ENCODE results near the gene DOHH. TPM values are rescaled to one million over a fixed set of nuclear protein-coding genes. Genes with fewer than 3 reads are reported as not detected.

Gene DOHH
- total RNA-seq, 1 experiment from 2014 or later: 51.4 TPM

GRCh38 chr19:3492131-3492839 is 8.2 kb downstream of the DOHH start:
- ChIA-PET POLR2A (ENCODE audit: unreplicated experiment) (no interaction called here), CTCF (no interaction called here)
- Histone ChIP-seq H3K27me3 (ENCODE audit: low read length) (no peaks in the 10 kb centered on the region), H4K20me1 (ENCODE audit: low read length) (no peaks in the 10 kb centered on the region), H3K4me1 (ENCODE audit: insufficient read depth, low read length) (no peaks in the 10 kb centered on the region), H3F3A (ENCODE audit: low read length, unreplicated experiment) (no peaks in the 10 kb centered on the region), H2AFZ (ENCODE audit: low read length) (no peak overlapping the region), H3K9me2 (replicated peaks; ENCODE audit: low read length) (no peaks in the 10 kb centered on the region), H3K9me3 (ENCODE audit: low read length) (no peaks in the 10 kb centered on the region), H3K79me2 (ENCODE audit: low read length) (0 out of 2 replicates have a peak, but pooled peaks cover 2% of the 10 kb centered on the region), H3K4me2 (ENCODE audit: low read length) (no peak overlapping the region), H3K4me3 (ENCODE audit: low read length) (no peak overlapping the region), H3K27ac (ENCODE audit: low read length) (no peak overlapping the region), H3K9ac (ENCODE audit: low read length) (no peak overlapping the region), H3K36me3 (ENCODE audit: low read depth, low read length) (no peaks in the 10 kb centered on the region; the same call in 1 of the 2 replicates)
- no TSS peak for BruUV-seq (replicated peaks)
- DNase-seq (no peak), ATAC-seq (no peak)
- TF ChIP-seq CTCF (conservative IDR thresholded peaks at IDR 0.05; ENCODE audit: low read depth, low read length): no peak
- TF ChIP-seq EZH2 (IDR thresholded peaks at IDR 0.05; ENCODE audit: low read length, unreplicated experiment): no peak
- no peak for TF ChIP-seq EZH2phosphoT487 (IDR thresholded peaks at IDR 0.05; ENCODE audit: borderline replicate concordance, low read length)
- intact Hi-C loops (cut with micrococcal nuclease): no loop called here

- no peaks in the 10 kb centered on the region for H3K9me3 ChIP-seq (ENCODE audit: low read length)
- H4K20me1 ChIP-seq (ENCODE audit: low read length): no peaks in the 10 kb centered on the region
- ChIA-PET CTCF (no interaction called here), POLR2A (ENCODE audit: unreplicated experiment) (no interaction called here)
- no peaks in the 10 kb centered on the region for H3K4me1 ChIP-seq (ENCODE audit: insufficient read depth, low read length)
- DNase-seq: no peak
- no peak overlapping the region for H2AFZ ChIP-seq (ENCODE audit: low read length)
- H3K27me3 ChIP-seq (ENCODE audit: low read length): no peaks in the 10 kb centered on the region
- no peaks in the 10 kb centered on the region for H3K9me2 ChIP-seq (replicated peaks; ENCODE audit: low read length)
- TF ChIP-seq EZH2 (IDR thresholded peaks at IDR 0.05; ENCODE audit: low read length, unreplicated experiment) (no peak), EZH2phosphoT487 (IDR thresholded peaks at IDR 0.05; ENCODE audit: borderline replicate concordance, low read length) (no peak), CTCF (conservative IDR thresholded peaks at IDR 0.05; ENCODE audit: low read depth, low read length) (no peak)
- no peak overlapping the region for H3K9ac ChIP-seq (ENCODE audit: low read length)
- no peaks in the 10 kb centered on the region; the same call in 1 of the 2 replicates for H3K36me3 ChIP-seq (ENCODE audit: low read depth, low read length)
- H3K27ac ChIP-seq (ENCODE audit: low read length): no peak overlapping the region
- H3K4me2 ChIP-seq (ENCODE audit: low read length): no peak overlapping the region
- H3K4me3 ChIP-seq (ENCODE audit: low read length): no peak overlapping the region
- no peaks in the 10 kb centered on the region for H3F3A ChIP-seq (ENCODE audit: low read length, unreplicated experiment)
- H3K79me2 ChIP-seq (ENCODE audit: low read length): no peaks in the 10 kb centered on the region
- ATAC-seq: no peak
- BruUV-seq (replicated peaks): no TSS peak
- intact Hi-C loops (cut with micrococcal nuclease): no loop called here
Observed at GRCh38 chr19:3491396-3492119, 8.9 kb downstream of the DOHH start.

- H4K20me1 ChIP-seq (ENCODE audit: low read length): no peaks in the 10 kb centered on the region
- no peaks in the 10 kb centered on the region for H3K36me3 ChIP-seq (ENCODE audit: low read depth, low read length)
- TF ChIP-seq EZH2phosphoT487 (IDR thresholded peaks at IDR 0.05; ENCODE audit: borderline replicate concordance, low read length): no peak
- TF ChIP-seq CTCF (conservative IDR thresholded peaks at IDR 0.05; ENCODE audit: low read depth, low read length): no peak
- no peak for TF ChIP-seq EZH2 (IDR thresholded peaks at IDR 0.05; ENCODE audit: low read length, unreplicated experiment)
- no peaks in the 10 kb centered on the region for H3K79me2 ChIP-seq (ENCODE audit: low read length)
- peak within 1 kb of the TSS; percentile 76 for H3K4me3 ChIP-seq (ENCODE audit: low read length)
- ChIA-PET CTCF (no interaction called here), POLR2A (ENCODE audit: unreplicated experiment) (no interaction called here)
- peak within 1 kb of the TSS; percentile 81 for H2AFZ ChIP-seq (ENCODE audit: low read length)
- peak; percentile 15 for DNase-seq
- H3K4me2 ChIP-seq (ENCODE audit: low read length): peak within 1 kb of the TSS; percentile 97
- H3F3A ChIP-seq (ENCODE audit: low read length, unreplicated experiment): no peaks in the 10 kb centered on the region
- H3K4me1 ChIP-seq (ENCODE audit: insufficient read depth, low read length): no peaks in the 10 kb centered on the region
- intact Hi-C loops (cut with micrococcal nuclease): no loop called here
- H3K27ac ChIP-seq (ENCODE audit: low read length): no peak within 1 kb of the TSS
- ATAC-seq: peak; percentile 55
- no peaks in the 10 kb centered on the region for H3K9me3 ChIP-seq (ENCODE audit: low read length)
- peak within 1 kb of the TSS; percentile 51 for H3K9ac ChIP-seq (ENCODE audit: low read length)
- no peaks in the 10 kb centered on the region for H3K27me3 ChIP-seq (ENCODE audit: low read length)
- H3K9me2 ChIP-seq (replicated peaks; ENCODE audit: low read length): no peaks in the 10 kb centered on the region
- BruUV-seq (replicated peaks): no TSS peak
Observed at GRCh38 chr19:3483226-3483628, 17.2 kb downstream of the DOHH start, which contains the start of gene SMIM44. Gene SMIM44, minus strand, starts transcription at chr19:3483441. Its CDS starts 38 bp downstream, at chr19:3483403.

All from PC-3 (cell line).